Epithelial cell of esophagus (primary cell): ENCODE measurements around the gene TMPRSS9.

Source experiments
- DNase-seq: peaks from one replicate; pipeline ENCODE4 v3.0.0; 2010; ENCODE audit warnings: low read depth
- H3K4me3 ChIP-seq: 2 replicates; pipeline ENCODE4 v1.5.1; 2011; ENCODE audit warnings: mild to moderate bottlenecking, low read length, control low read depth
- TF ChIP-seq, protein P1 (sequence below): IDR thresholded peaks from 2 replicates; pipeline ENCODE4 v1.5.1; 2011; ENCODE audit warnings: low read depth, mild to moderate bottlenecking, low read length, control low read depth, inconsistent platforms; ENCODE audit not compliant: insufficient read depth; ENCODE audit errors: missing control alignments

Gene TMPRSS9

DNA sequence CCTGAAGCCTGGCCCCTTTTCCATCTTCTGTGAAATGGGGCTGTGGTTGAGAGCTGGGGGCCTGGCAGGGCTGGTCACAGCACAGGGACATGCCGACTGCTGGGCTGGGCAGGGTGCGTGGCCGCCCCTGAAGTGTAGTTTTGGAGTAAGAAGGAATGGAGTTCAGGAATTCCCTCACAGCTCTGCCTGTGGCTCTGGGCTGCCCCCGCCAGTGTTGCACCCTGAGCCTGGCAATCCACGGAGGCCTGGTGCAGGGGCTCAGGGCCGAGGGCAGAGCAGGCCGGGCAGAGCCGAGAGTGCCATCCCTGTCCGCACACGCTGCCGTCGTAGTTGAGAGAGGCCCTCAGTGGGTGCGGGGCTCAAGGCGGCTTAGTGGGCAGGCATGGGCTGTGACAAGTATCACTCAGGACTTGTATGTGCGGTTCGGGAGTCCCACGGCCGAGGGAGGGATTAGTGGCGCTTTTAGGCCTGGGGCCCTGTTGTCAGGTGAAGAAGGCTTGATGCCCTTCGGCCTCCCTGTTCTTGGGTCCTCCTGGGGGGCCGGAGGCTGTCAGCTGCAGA lies 21.9 kb upstream of the TMPRSS9 start:
- no peak overlapping the region for H3K4me3 ChIP-seq
- TF ChIP-seq, protein P1, sequence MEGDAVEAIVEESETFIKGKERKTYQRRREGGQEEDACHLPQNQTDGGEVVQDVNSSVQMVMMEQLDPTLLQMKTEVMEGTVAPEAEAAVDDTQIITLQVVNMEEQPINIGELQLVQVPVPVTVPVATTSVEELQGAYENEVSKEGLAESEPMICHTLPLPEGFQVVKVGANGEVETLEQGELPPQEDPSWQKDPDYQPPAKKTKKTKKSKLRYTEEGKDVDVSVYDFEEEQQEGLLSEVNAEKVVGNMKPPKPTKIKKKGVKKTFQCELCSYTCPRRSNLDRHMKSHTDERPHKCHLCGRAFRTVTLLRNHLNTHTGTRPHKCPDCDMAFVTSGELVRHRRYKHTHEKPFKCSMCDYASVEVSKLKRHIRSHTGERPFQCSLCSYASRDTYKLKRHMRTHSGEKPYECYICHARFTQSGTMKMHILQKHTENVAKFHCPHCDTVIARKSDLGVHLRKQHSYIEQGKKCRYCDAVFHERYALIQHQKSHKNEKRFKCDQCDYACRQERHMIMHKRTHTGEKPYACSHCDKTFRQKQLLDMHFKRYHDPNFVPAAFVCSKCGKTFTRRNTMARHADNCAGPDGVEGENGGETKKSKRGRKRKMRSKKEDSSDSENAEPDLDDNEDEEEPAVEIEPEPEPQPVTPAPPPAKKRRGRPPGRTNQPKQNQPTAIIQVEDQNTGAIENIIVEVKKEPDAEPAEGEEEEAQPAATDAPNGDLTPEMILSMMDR: no peak
- no peak for DNase-seq

- DNase-seq: no peak
- TF ChIP-seq, protein P1: no peak
- H3K4me3 ChIP-seq: no peak overlapping the region
Observed at GRCh38 chr19:2338751-2339643, 21.1 kb upstream of the TMPRSS9 start.

DNA sequence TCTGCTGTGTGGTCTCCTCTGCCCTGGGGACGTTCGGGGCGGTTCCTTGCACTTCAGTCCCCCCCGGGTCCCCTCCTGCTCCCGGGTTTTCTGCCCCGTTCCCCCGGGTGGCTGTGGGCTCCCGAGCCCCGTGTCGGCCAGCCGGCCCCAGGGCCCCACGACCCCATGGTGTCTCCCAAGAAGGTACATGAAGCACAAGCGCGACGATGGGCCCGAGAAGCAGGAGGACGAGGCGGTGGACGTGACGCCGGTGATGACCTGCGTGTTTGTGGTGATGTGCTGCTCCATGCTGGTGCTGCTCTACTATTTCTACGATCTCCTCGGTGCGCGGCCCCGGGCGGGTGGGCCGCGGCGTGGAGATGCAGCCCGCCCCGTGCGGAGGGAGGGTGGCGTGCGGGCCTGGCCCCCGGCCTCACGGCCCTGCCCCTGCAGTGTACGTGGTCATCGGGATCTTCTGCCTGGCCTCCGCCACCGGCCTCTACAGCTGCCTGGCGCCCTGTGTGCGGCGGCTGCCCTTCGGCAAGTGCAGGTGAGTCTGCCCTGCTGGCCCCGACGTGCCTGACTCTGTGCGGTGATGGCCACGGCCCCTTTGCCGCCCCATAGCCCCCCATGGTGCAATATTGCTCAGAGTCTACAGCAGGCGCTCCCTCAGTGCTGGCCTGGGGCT lies 20.3 kb upstream of the TMPRSS9 start:
- TF ChIP-seq, protein P1: no peak
- H3K4me3 ChIP-seq: no peak overlapping the region
- DNase-seq: no peak

DNA sequence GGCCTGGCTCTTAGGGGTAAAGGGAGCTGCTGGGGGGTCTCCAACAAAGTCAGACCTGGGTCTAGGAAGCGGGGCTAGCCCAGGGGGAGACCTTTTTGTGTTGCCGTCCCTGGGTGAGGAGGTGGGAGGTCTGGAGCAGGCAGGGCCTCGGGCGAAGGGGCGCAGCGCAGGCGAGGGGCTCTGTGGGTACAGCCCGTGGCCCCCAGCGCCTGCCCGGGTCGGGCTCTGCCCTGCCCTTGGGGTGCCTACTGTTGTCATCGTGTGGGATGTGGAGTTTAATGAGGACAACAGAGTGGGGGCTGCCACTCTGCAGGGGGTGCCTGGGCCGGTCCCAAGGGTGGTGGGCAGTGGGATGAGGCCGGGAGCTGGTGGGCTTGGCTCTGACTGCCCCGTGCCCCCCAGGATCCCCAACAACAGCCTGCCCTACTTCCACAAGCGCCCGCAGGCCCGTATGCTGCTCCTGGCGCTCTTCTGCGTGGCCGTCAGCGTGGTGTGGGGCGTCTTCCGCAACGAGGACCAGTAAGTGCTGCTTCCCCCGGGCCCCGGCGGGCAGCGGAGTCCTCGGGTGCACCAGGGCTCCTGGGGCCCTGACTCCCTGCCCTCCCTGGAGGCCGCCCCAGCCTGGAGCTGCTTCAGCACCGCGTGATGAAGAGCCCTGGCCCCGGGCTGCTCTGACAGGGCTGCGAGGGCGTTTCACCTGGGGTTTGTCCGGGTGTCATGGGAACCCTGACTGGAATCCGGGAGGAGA lies 19.4 kb upstream of the TMPRSS9 start:
- TF ChIP-seq, protein P1: no peak
- H3K4me3 ChIP-seq: no peak overlapping the region
- DNase-seq: no peak

DNA sequence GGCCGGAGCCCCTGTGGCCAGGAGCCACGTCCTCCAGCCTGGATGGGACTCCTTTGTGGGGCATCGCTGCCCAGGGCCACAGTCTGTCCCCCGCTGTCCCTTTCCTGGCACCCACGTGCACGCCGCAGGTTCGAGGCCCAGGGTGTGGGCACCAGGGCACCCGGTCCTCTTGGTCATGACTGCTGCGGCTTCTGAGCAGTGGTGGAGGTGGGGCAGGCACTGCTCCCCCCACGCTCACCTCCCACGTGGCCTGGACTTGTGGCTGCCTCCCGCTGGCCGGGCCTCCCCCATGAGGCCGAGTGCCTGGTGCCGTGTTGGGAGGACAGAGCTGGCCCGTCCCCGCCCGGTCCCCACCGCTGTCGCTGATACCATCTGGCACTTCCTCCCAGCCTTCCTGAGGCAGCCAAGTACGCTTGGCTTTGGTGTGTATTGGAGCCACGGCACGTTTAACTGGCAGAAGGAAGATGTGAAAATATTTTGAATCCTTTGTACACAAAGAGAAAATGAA lies 18.8 kb upstream of the TMPRSS9 start:
- no peak for DNase-seq
- H3K4me3 ChIP-seq: no peak overlapping the region
- TF ChIP-seq, protein P1: no peak

- TF ChIP-seq, protein P1: no peak
Observed at GRCh38 chr19:2341982-2342381, 18.1 kb upstream of the TMPRSS9 start.

More at GRCh38 chr19:2341982-2342381, 18.1 kb upstream of the TMPRSS9 start:
- no peak overlapping the region for H3K4me3 ChIP-seq
- no peak for DNase-seq
